ENCODE results near the gene STX3. TPM values are rescaled to one million over a fixed set of nuclear protein-coding genes. Genes with fewer than 3 reads are reported as not detected.

The STX3 gene
- total and polyA plus RNA-seq, 2 donors (not counting 3 experiments of a cell fraction or from before 2014, with no cell fraction given) = 40.3 to 49.7 TPM

- ChIA-PET POLR2A (no interaction called here), CTCF (interaction anchor here (1.1 kb wide), 1 partner anchor 10 kb away, joined by 3 read pairs; no protein-coding TSS in a partner anchor)
- dilution Hi-C loops (cut with MboI; ENCODE audit: extremely low pct_ligation_motif_present, low sequenced_read_pairs) (no loop called here), intact Hi-C loops (cut with micrococcal nuclease) (no loop called here)
- Histone ChIP-seq H3K36me3 (ENCODE audit: control insufficient read depth in 2 of 2, extremely low read depth in 1 of 2, insufficient read depth in 2 of 2, low read length in 2 of 2) (no peaks in the 10 kb centered on the region), H4K20me1 (replicated peaks; ENCODE audit: control insufficient read depth, extremely low read depth, insufficient read depth, low read length) (no peaks in the 10 kb centered on the region), H3K9me1 (replicated peaks; ENCODE audit: control insufficient read depth, extremely low read depth, insufficient read depth, low read length) (no peaks in the 10 kb centered on the region), H3K9me3 (replicated peaks; ENCODE audit: control insufficient read depth, insufficient read depth, low read length) (no peaks in the 10 kb centered on the region), H3K27ac (ENCODE audit: insufficient read depth, low read depth, low read length) (no peak overlapping the region), H3K4me3 (replicated peaks in 1 of 3; ENCODE audit: insufficient read depth in 1 of 3, low read depth in 1 of 3, low read length in 3 of 3) (no peak overlapping the region), H3K4me2 (ENCODE audit: insufficient read depth, low read length) (no peak overlapping the region), H3K27me3 (ENCODE audit: control insufficient read depth in 2 of 2, insufficient read depth in 2 of 2, low read length in 2 of 2) (no peaks in the 10 kb centered on the region), H3K4me1 (ENCODE audit: control insufficient read depth, extremely low read depth, insufficient read depth, low read length) (peaks cover 2% of the 10 kb centered on the region), H2AFZ (ENCODE audit: low read depth, low read length) (peak overlapping the region; percentile 98), H3K9ac (replicated peaks; ENCODE audit: extremely low read depth, insufficient read depth, low read length) (no peak overlapping the region), H3K79me2 (ENCODE audit: control insufficient read depth, insufficient read depth, low read length) (no peaks in the 10 kb centered on the region)
- TF ChIP-seq POLR2AphosphoS5 (IDR thresholded peaks at IDR 0.05; ENCODE audit: insufficient read depth, low read depth, low read length) (no peak), JUN (IDR thresholded peaks at IDR 0.05; ENCODE audit: borderline replicate concordance, insufficient read depth, insufficient read length, low read depth) (no peak), EZH2 (IDR thresholded peaks at IDR 0.05; ENCODE audit: borderline replicate concordance, low read depth, low read length, severe bottlenecking) (no peak), FOS (IDR thresholded peaks at IDR 0.05; ENCODE audit: borderline replicate concordance, insufficient read depth, low read length) (peak; percentile 22), MAX (IDR thresholded peaks at IDR 0.05; ENCODE audit: insufficient read depth, insufficient read length) (no peak)
- DNase-seq (ENCODE audit: low read depth, low spot score) = no peak
- no TSS peak for BruUV-seq (replicated peaks)
- no peak for FAIRE-seq
Observed at GRCh38 chr11:59728913-59729312, 26.3 kb upstream of the STX3 start.

- Histone ChIP-seq H3K9ac (replicated peaks; ENCODE audit: extremely low read depth, insufficient read depth, low read length) (no peak overlapping the region), H2AFZ (ENCODE audit: low read depth, low read length) (no peak overlapping the region), H3K79me2 (ENCODE audit: control insufficient read depth, insufficient read depth, low read length) (no peaks in the 10 kb centered on the region), H4K20me1 (replicated peaks; ENCODE audit: control insufficient read depth, extremely low read depth, insufficient read depth, low read length) (no peaks in the 10 kb centered on the region), H3K27ac (ENCODE audit: insufficient read depth, low read depth, low read length) (no peak overlapping the region), H3K36me3 (ENCODE audit: control insufficient read depth in 2 of 2, extremely low read depth in 1 of 2, insufficient read depth in 2 of 2, low read length in 2 of 2) (no peaks in the 10 kb centered on the region), H3K4me2 (ENCODE audit: insufficient read depth, low read length) (no peak overlapping the region), H3K27me3 (ENCODE audit: control insufficient read depth in 2 of 2, insufficient read depth in 2 of 2, low read length in 2 of 2) (no peaks in the 10 kb centered on the region), H3K9me3 (replicated peaks; ENCODE audit: control insufficient read depth, insufficient read depth, low read length) (no peaks in the 10 kb centered on the region), H3K4me1 (ENCODE audit: control insufficient read depth, extremely low read depth, insufficient read depth, low read length) (peaks cover 2% of the 10 kb centered on the region), H3K9me1 (replicated peaks; ENCODE audit: control insufficient read depth, extremely low read depth, insufficient read depth, low read length) (no peaks in the 10 kb centered on the region), H3K4me3 (replicated peaks in 1 of 3; ENCODE audit: insufficient read depth in 1 of 3, low read depth in 1 of 3, low read length in 3 of 3) (no peak overlapping the region)
- dilution Hi-C loops (cut with MboI; ENCODE audit: extremely low pct_ligation_motif_present, low sequenced_read_pairs) (no loop called here), intact Hi-C loops (cut with micrococcal nuclease) (no loop called here)
- BruUV-seq (replicated peaks) = no TSS peak
- FAIRE-seq = no peak
- ChIA-PET POLR2A (no interaction called here), CTCF (no interaction called here)
- DNase-seq (ENCODE audit: low read depth, low spot score) = no peak
- TF ChIP-seq JUN (IDR thresholded peaks at IDR 0.05; ENCODE audit: borderline replicate concordance, insufficient read depth, insufficient read length, low read depth) (no peak), CTCF (IDR thresholded peaks at IDR 0.05; ENCODE audit: extremely low read depth in 1 of 2, insufficient read depth in 1 of 2, low read depth in 1 of 2, low read length in 2 of 2) (no peak), POLR2A (IDR thresholded peaks at IDR 0.05; ENCODE audit: low read depth, low read length) (no peak)
Observed at GRCh38 chr11:59729834-59730233, 25.3 kb upstream of the STX3 start.
